Cerebellar nuclear complex (tissue), 1 donor: ENCODE data around the gene NUP50.

Source experiments
- DNase-seq, 2 experiments: peaks; one replicate each; lab custom pipeline; 2025; lab: John Stamatoyannopoulos, UW

NUP50 gene

GRCh38 chr22:45230026-45230721 is 66.4 kb downstream of the NUP50 start:
- DNase-seq = no peak

GRCh38 chr22:45231293-45231692 is 67.6 kb downstream of the NUP50 start:
- no peak for DNase-seq

GRCh38 chr22:45233386-45233785 is 69.7 kb downstream of the NUP50 start:
- no peak for DNase-seq

- DNase-seq = no peak
These were observed 70.1 kb downstream of the NUP50 start for GRCh38 chr22:45233827-45234226.

GRCh38 chr22:45235101-45235777 is 71.5 kb downstream of the NUP50 start:
- DNase-seq = no peak

GRCh38 chr22:45235851-45236342 is 72.2 kb downstream of the NUP50 start:
- no peak for DNase-seq

- no peak for DNase-seq
These were observed 73.6 kb downstream of the NUP50 start for GRCh38 chr22:45237065-45237990.
